Measurements from ENCODE around the gene EFNA5. TPM values are rescaled to one million over a fixed set of nuclear protein-coding genes. Genes with fewer than 3 reads are reported as not detected.

EFNA5 gene
- total RNA-seq, 4 donors from 2014 or later, result 2.8 to 5.7 (median 3.7) TPM

GRCh38 chr5:107712359-107712870 is 41.7 kb upstream of the EFNA5 start:
- Histone ChIP-seq H3K36me3 (no peaks in the 10 kb centered on the region), H3K4me3 (no peak overlapping the region), H3K4me1 (no peaks in the 10 kb centered on the region), H3K9me3 (peaks cover 0 to 16% (median 2%) of the 10 kb centered on the region in 4 donors), H3K27ac (replicated peaks in 1 of 4) (no peak overlapping the region), H3K27me3 (no peaks in the 10 kb centered on the region)
- TF ChIP-seq POLR2A (IDR thresholded peaks at IDR 0.05; ENCODE audit: low read depth), result no peak
- 81% methylated on average over 2 of the region's 2 CpGs for WGBS
- no peak for DNase-seq (ENCODE audit: extremely low spot score)
- intact Hi-C loops (cut with DNase I), result no loop called here

GRCh38 chr5:107705402-107706014 is 34.8 kb upstream of the EFNA5 start:
- 72% methylated on average over 5 of the region's 5 CpGs for WGBS
- peaks cover 0 to 15% (median 3%) of the 10 kb centered on the region in 4 donors for H3K9me3 ChIP-seq
- intact Hi-C loops (cut with DNase I), result no loop called here

GRCh38 chr5:107704681-107705401 is 34.1 kb upstream of the EFNA5 start:
- H3K27ac ChIP-seq (replicated peaks in 1 of 4), result no peak overlapping the region
- peaks cover 0 to 15% (median 3%) of the 10 kb centered on the region in 4 donors for H3K9me3 ChIP-seq
- H3K4me1 ChIP-seq, result peaks cover 0 to 6% (median 0%) of the 10 kb centered on the region in 4 donors
- no peak for DNase-seq (ENCODE audit: extremely low spot score)
- no peak overlapping the region for H3K4me3 ChIP-seq
- 49% methylated on average over 12 of the region's 12 CpGs for WGBS
- intact Hi-C loops (cut with DNase I), result no loop called here
- TF ChIP-seq POLR2AphosphoS5 (IDR thresholded peaks at IDR 0.05) (no peak), EP300 (IDR thresholded peaks at IDR 0.05) (no peak), CTCF (IDR thresholded peaks at IDR 0.05) (no peak), POLR2A (IDR thresholded peaks at IDR 0.05; ENCODE audit: low read depth) (no peak)
- no peaks in the 10 kb centered on the region for H3K36me3 ChIP-seq
- H3K27me3 ChIP-seq, result no peaks in the 10 kb centered on the region

More at GRCh38 chr5:107705402-107706014, 34.8 kb upstream of the EFNA5 start:
- Histone ChIP-seq H3K27me3 (no peaks in the 10 kb centered on the region), H3K27ac (replicated peaks in 1 of 4) (no peak overlapping the region), H3K36me3 (no peaks in the 10 kb centered on the region), H3K4me1 (peaks cover 0 to 6% (median 0%) of the 10 kb centered on the region in 4 donors), H3K4me3 (no peak overlapping the region)
- TF ChIP-seq CTCF (IDR thresholded peaks at IDR 0.05) (no peak), POLR2AphosphoS5 (IDR thresholded peaks at IDR 0.05) (no peak), EP300 (IDR thresholded peaks at IDR 0.05) (no peak), POLR2A (IDR thresholded peaks at IDR 0.05; ENCODE audit: low read depth) (no peak)
- DNase-seq (ENCODE audit: extremely low spot score), result no peak

- Histone ChIP-seq H3K9me3 (no peaks in the 10 kb centered on the region), H3K36me3 (no peaks in the 10 kb centered on the region), H3K4me1 (peaks cover 0 to 5% (median 0%) of the 10 kb centered on the region in 4 donors), H3K27me3 (no peaks in the 10 kb centered on the region), H3K4me3 (no peak overlapping the region), H3K27ac (replicated peaks in 1 of 4) (no peak overlapping the region)
- no peak for TF ChIP-seq POLR2AphosphoS5 (IDR thresholded peaks at IDR 0.05)
- TF ChIP-seq CTCF (IDR thresholded peaks at IDR 0.05), result no peak
- no peak for TF ChIP-seq EP300 (IDR thresholded peaks at IDR 0.05)
- no peak for TF ChIP-seq POLR2A (IDR thresholded peaks at IDR 0.05; ENCODE audit: low read depth)
- no peak for DNase-seq (ENCODE audit: extremely low spot score)
- intact Hi-C loops (cut with DNase I), result no loop called here
Measured at GRCh38 chr5:107700481-107700880, 29.7 kb upstream of the EFNA5 start.

- intact Hi-C loops (cut with DNase I), result no loop called here
- no peak overlapping the region for H3K27ac ChIP-seq (replicated peaks in 1 of 4)
Measured at GRCh38 chr5:107699425-107699824, 28.7 kb upstream of the EFNA5 start.

More at GRCh38 chr5:107699425-107699824, 28.7 kb upstream of the EFNA5 start:
- no peak for TF ChIP-seq POLR2A (IDR thresholded peaks at IDR 0.05; ENCODE audit: low read depth)
- no peak for TF ChIP-seq CTCF (IDR thresholded peaks at IDR 0.05)
- TF ChIP-seq EP300 (IDR thresholded peaks at IDR 0.05), result no peak
- no peak for TF ChIP-seq POLR2AphosphoS5 (IDR thresholded peaks at IDR 0.05)
- no peaks in the 10 kb centered on the region for H3K27me3 ChIP-seq
- WGBS, result 88% methylated on average over 1 of the region's 1 CpG
- no peak overlapping the region for H3K4me3 ChIP-seq
- H3K9me3 ChIP-seq, result no peaks in the 10 kb centered on the region
- no peaks in the 10 kb centered on the region for H3K36me3 ChIP-seq
- no peaks in the 10 kb centered on the region for H3K4me1 ChIP-seq
- DNase-seq (ENCODE audit: extremely low spot score), result no peak
